ENCODE measurements around the gene ZCCHC7. TPM values are rescaled to one million over a fixed set of nuclear protein-coding genes. Genes with fewer than 3 reads are reported as not detected.
A peak's percentile ranks its signal among the peaks of the same experiment; 100 is the strongest.

The ZCCHC7 gene
- total RNA-seq, 1 donor, result 32.6 TPM

DNA sequence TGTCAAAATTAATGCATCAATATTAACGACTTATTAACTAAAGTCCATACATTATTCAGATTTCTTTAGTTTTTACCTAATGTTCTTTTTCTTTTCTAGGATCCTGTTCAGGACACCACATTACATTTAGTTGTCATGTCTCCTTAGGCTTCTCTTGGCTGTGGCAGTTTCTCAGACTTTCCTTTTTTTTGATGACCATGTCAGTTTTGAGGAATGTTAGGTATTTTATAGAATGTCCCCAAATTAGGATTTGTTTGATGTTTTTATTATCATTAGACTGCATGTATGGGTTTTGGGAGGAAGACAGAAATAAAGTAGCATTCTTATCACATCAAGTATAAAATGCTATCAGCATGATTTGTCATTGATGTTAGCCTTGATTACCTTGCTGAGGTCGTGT is 32.0 kb downstream of the ZCCHC7 start:
- H3K27me3 ChIP-seq (ENCODE audit: insufficient read depth, low read length), result no peaks in the 10 kb centered on the region
- no peaks in the 10 kb centered on the region for H4K20me1 ChIP-seq (ENCODE audit: insufficient read depth, low read length)
- H3K9me3 ChIP-seq (ENCODE audit: low read depth, low read length), result no peaks in the 10 kb centered on the region
- H2AFZ ChIP-seq (ENCODE audit: low read length), result no peak overlapping the region
- TF ChIP-seq, protein P1, sequence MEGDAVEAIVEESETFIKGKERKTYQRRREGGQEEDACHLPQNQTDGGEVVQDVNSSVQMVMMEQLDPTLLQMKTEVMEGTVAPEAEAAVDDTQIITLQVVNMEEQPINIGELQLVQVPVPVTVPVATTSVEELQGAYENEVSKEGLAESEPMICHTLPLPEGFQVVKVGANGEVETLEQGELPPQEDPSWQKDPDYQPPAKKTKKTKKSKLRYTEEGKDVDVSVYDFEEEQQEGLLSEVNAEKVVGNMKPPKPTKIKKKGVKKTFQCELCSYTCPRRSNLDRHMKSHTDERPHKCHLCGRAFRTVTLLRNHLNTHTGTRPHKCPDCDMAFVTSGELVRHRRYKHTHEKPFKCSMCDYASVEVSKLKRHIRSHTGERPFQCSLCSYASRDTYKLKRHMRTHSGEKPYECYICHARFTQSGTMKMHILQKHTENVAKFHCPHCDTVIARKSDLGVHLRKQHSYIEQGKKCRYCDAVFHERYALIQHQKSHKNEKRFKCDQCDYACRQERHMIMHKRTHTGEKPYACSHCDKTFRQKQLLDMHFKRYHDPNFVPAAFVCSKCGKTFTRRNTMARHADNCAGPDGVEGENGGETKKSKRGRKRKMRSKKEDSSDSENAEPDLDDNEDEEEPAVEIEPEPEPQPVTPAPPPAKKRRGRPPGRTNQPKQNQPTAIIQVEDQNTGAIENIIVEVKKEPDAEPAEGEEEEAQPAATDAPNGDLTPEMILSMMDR (IDR thresholded peaks at IDR 0.05; ENCODE audit: extremely low read depth, low read depth, low read length), result no peak
- H3K4me2 ChIP-seq (ENCODE audit: insufficient read depth, low read length), result no peak overlapping the region
- H3K79me2 ChIP-seq (ENCODE audit: insufficient read depth, low read length), result peaks cover 20% of the 10 kb centered on the region
- no peak for DNase-seq (ENCODE audit: insufficient read length, low spot score, missing footprints)
- peaks cover 12% of the 10 kb centered on the region for H3K36me3 ChIP-seq (ENCODE audit: insufficient read depth, low read length)
- no peaks in the 10 kb centered on the region for H3K4me1 ChIP-seq (ENCODE audit: insufficient read depth, low read length)
- H3K4me3 ChIP-seq (ENCODE audit: insufficient read depth, low read length), result no peak overlapping the region
- no peak overlapping the region for H3K27ac ChIP-seq (ENCODE audit: low read depth, low read length)

- H3K36me3 ChIP-seq (ENCODE audit: insufficient read depth, low read length), result peaks cover 20% of the 10 kb centered on the region
- no peaks in the 10 kb centered on the region for H3K4me1 ChIP-seq (ENCODE audit: insufficient read depth, low read length)
- TF ChIP-seq, protein P1 (IDR thresholded peaks at IDR 0.05; ENCODE audit: extremely low read depth, low read depth, low read length), result no peak
- no peak overlapping the region for H3K27ac ChIP-seq (ENCODE audit: low read depth, low read length)
- H3K27me3 ChIP-seq (ENCODE audit: insufficient read depth, low read length), result no peaks in the 10 kb centered on the region
- H2AFZ ChIP-seq (ENCODE audit: low read length), result no peak overlapping the region
- peaks cover 29% of the 10 kb centered on the region for H3K79me2 ChIP-seq (ENCODE audit: insufficient read depth, low read length)
- H3K4me2 ChIP-seq (ENCODE audit: insufficient read depth, low read length), result no peak overlapping the region
- H4K20me1 ChIP-seq (ENCODE audit: insufficient read depth, low read length), result no peaks in the 10 kb centered on the region
- H3K4me3 ChIP-seq (ENCODE audit: insufficient read depth, low read length), result no peak overlapping the region
- no peaks in the 10 kb centered on the region for H3K9me3 ChIP-seq (ENCODE audit: low read depth, low read length)
- DNase-seq (ENCODE audit: insufficient read length, low spot score, missing footprints), result peak; percentile 29
These were observed 35.2 kb downstream of the ZCCHC7 start for GRCh38 chr9:37155601-37156000.

DNA sequence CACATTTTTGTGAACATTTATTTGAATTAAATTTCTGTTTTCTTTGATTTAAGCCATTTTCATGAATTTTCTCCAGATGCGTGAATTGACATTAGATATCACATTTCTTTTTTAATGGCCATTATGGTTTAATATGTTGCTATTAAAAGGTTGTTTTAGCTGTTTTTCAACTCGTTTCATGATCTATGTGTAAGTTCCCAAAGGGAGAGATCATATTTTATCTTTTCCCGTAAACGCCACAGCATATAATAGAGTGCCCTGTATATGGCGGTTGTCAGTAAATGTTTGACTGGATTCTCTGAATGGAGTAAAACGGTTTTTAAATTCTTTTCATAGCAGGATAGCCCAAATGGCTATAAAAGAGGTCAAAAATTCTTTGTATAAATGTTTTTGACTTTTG is 35.8 kb downstream of the ZCCHC7 start:
- Histone ChIP-seq H3K36me3 (ENCODE audit: insufficient read depth, low read length) (peaks cover 20% of the 10 kb centered on the region), H3K4me2 (ENCODE audit: insufficient read depth, low read length) (no peak overlapping the region), H4K20me1 (ENCODE audit: insufficient read depth, low read length) (no peaks in the 10 kb centered on the region), H3K27ac (ENCODE audit: low read depth, low read length) (no peak overlapping the region), H3K79me2 (ENCODE audit: insufficient read depth, low read length) (peaks cover 29% of the 10 kb centered on the region), H3K9me3 (ENCODE audit: low read depth, low read length) (no peaks in the 10 kb centered on the region), H3K4me3 (ENCODE audit: insufficient read depth, low read length) (no peak overlapping the region), H3K4me1 (ENCODE audit: insufficient read depth, low read length) (no peaks in the 10 kb centered on the region), H3K27me3 (ENCODE audit: insufficient read depth, low read length) (no peaks in the 10 kb centered on the region), H2AFZ (ENCODE audit: low read length) (no peak overlapping the region)
- no peak for DNase-seq (ENCODE audit: insufficient read length, low spot score, missing footprints)
- TF ChIP-seq, protein P1 (IDR thresholded peaks at IDR 0.05; ENCODE audit: extremely low read depth, low read depth, low read length), result no peak

DNA sequence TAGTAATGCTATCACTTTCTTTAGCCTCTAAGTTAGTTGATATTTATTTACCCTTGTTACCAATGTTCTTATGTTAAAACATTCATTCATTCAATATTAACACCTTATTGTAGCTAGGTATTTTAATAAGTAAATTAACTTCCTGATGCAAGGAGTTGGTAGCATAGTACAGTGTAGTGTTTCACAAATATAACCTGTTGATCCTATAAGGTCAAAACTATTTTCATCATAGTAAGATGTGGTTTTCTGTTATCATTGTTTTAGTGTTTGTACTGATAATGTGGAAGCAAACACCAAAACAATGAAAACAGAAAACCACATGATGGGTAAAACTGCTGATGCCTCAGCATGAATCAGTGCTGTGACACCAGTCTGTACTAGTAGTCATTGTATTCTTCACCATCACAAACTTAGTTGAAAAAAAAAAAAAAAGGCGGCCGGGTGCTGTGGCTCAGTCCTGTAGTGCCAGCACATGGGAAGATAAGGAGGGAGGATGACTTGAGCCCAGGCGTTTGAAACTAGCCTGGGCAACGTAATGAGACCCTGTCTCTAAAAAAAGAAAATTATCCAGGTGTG is 36.5 kb downstream of the ZCCHC7 start:
- H3K79me2 ChIP-seq (ENCODE audit: insufficient read depth, low read length), result peaks cover 29% of the 10 kb centered on the region
- no peak overlapping the region for H2AFZ ChIP-seq (ENCODE audit: low read length)
- DNase-seq (ENCODE audit: insufficient read length, low spot score, missing footprints), result peak; percentile 46

More for the DNA sequence above, 36.5 kb downstream of the ZCCHC7 start:
- Histone ChIP-seq H3K27me3 (ENCODE audit: insufficient read depth, low read length) (no peaks in the 10 kb centered on the region), H3K4me3 (ENCODE audit: insufficient read depth, low read length) (no peak overlapping the region), H3K4me2 (ENCODE audit: insufficient read depth, low read length) (no peak overlapping the region), H4K20me1 (ENCODE audit: insufficient read depth, low read length) (no peaks in the 10 kb centered on the region), H3K27ac (ENCODE audit: low read depth, low read length) (no peak overlapping the region), H3K4me1 (ENCODE audit: insufficient read depth, low read length) (no peaks in the 10 kb centered on the region), H3K9me3 (ENCODE audit: low read depth, low read length) (no peaks in the 10 kb centered on the region), H3K36me3 (ENCODE audit: insufficient read depth, low read length) (peaks cover 20% of the 10 kb centered on the region)
- TF ChIP-seq, protein P1 (IDR thresholded peaks at IDR 0.05; ENCODE audit: extremely low read depth, low read depth, low read length), result no peak
